Kidney (tissue), 14 donors: ENCODE measurements around the gene PHF13. TPM values are rescaled to one million over a fixed set of nuclear protein-coding genes. Genes with fewer than 3 reads are reported as not detected.
"Not testable (repeated sequence)": the region's sequence is repeated elsewhere in the genome, so short reads cannot be mapped to it uniquely, and the experiment has no call there.

Source experiments
- DNase-seq, 5 donors: peaks; one replicate each; pipeline ENCODE4 v3.0.0-alpha.2; 2013 to 2020
- FAIRE-seq: peaks from 2 replicates; lab custom pipeline; 2012; peaks lifted over from hg19 to GRCh38; lab: Jason Lieb, UNC
- H3K27ac ChIP-seq, 2 donors: one replicate each; pipeline ENCODE4 v1.7.0; 2013; ENCODE audit warnings: low read depth in 2 of 2, low read length in 2 of 2, inconsistent platforms in 1 of 2
- H3K27me3 ChIP-seq: one replicate; pipeline ENCODE4 v1.7.1; 2013; ENCODE audit warnings: low read length, inconsistent platforms; ENCODE audit not compliant: control insufficient read depth, insufficient read depth
- H3K36me3 ChIP-seq, 3 donors: one replicate each; pipeline versions ENCODE4 v1.7.0 to v1.7.1; 2013; ENCODE audit warnings: low read length in 3 of 3, control low read depth in 1 of 3, inconsistent platforms in 1 of 3; ENCODE audit not compliant: insufficient read depth in 3 of 3, control insufficient read depth in 2 of 3
- H3K4me1 ChIP-seq, 3 donors: one replicate each; pipeline versions ENCODE4 v1.7.0 to v1.7.1; 2013; ENCODE audit warnings: low read length in 3 of 3, inconsistent platforms in 1 of 3, low read depth in 1 of 3; ENCODE audit not compliant: control insufficient read depth in 2 of 3, insufficient read depth in 2 of 3
- H3K4me3 ChIP-seq, 3 donors: one replicate each; pipeline versions ENCODE4 v1.7.0 to v1.8.1; 2013; ENCODE audit warnings: low read length in 3 of 3, control low read depth in 1 of 3, inconsistent platforms in 1 of 3
- H3K9ac ChIP-seq, 3 donors: one replicate each; pipeline versions ENCODE4 v1.7.0 to v1.7.1; 2013; ENCODE audit warnings: low read length in 3 of 3, control low read depth in 1 of 3, inconsistent platforms in 1 of 3
- H3K9me3 ChIP-seq, 3 donors: one replicate each; pipeline versions ENCODE4 v1.7.0 to v1.7.1; 2013; ENCODE audit warnings: low read length in 3 of 3, control low read depth in 1 of 3, inconsistent platforms in 1 of 3; ENCODE audit not compliant: control insufficient read depth in 2 of 3, insufficient read depth in 1 of 3
- CTCF ChIP-seq: IDR thresholded peaks from 3 replicates; pipeline ENCODE4 v1.5.1; 2012; ENCODE audit warnings: mild to moderate bottlenecking, moderate library complexity, borderline replicate concordance; ENCODE audit not compliant: insufficient read depth; ENCODE audit errors: extremely low read depth
- intact Hi-C: fragments of 100-400 bp; cut with DNase I; formaldehyde crosslinking; loops from one replicate; pipeline ENCODE4 v1.11.1; 2022
- polyA plus RNA-seq: library from polyadenylated mRNA; stranded (reverse); fragments of 350-450 nt; fragmentation: Illumina TruSeq; extraction: RNeasy Lipid Tissue Mini Kit (QIAGEN cat#74804); gene quantifications from one replicate; pipeline ENCODE4 v1.2.3, GENCODE V29; 2014; ENCODE audit warnings: low read depth, low replicate concordance; ENCODE audit not compliant: insufficient read depth
- total RNA-seq: library from RNA; stranded (reverse); fragmentation: NEBNext Ultra II Directional; extraction: Animal tissue kit (Norgen Biotek cat#: 25700); gene quantifications from one replicate; pipeline ENCODE4 v1.2.1, GENCODE V29; 2021
- donor health status: control.
- donor health status: control.
- donor health status: control.
- donor health status: control.
- donor health status: control.
- donor health status: DM: yes; HTN: yes; CAD: no.
- donor health status: Normal renal cell carcinoma (clear cell type).

The PHF13 gene
- total and polyA plus RNA-seq, 2 donors from 2014 or later, result 6.0 to 11.0 TPM

GRCh38 chr1:6599141-6599975 lies 14.2 kb upstream of the PHF13 start:
- peak overlapping the region in 2 of 3 donors; percentile 35 to 59 for H3K4me3 ChIP-seq
- FAIRE-seq (no peak), DNase-seq (peak in 1 of 5 donors; percentile 84)
- intact Hi-C loops, result no loop called here
- H3K9ac ChIP-seq, result peak overlapping the region in 1 of 3 donors; percentile 78
- H3K4me1 ChIP-seq, result peaks cover 4 to 47% (median 32%) of the 10 kb centered on the region in 3 donors
- TF ChIP-seq CTCF, result no peak
- no peaks in the 10 kb centered on the region for H3K27me3 ChIP-seq
- H3K36me3 ChIP-seq, result peaks cover 0 to 27% (median 24%) of the 10 kb centered on the region in 3 donors
- H3K9me3 ChIP-seq, result no peaks in the 10 kb centered on the region
- peak overlapping the region; percentile 26 to 43 for H3K27ac ChIP-seq

DNA sequence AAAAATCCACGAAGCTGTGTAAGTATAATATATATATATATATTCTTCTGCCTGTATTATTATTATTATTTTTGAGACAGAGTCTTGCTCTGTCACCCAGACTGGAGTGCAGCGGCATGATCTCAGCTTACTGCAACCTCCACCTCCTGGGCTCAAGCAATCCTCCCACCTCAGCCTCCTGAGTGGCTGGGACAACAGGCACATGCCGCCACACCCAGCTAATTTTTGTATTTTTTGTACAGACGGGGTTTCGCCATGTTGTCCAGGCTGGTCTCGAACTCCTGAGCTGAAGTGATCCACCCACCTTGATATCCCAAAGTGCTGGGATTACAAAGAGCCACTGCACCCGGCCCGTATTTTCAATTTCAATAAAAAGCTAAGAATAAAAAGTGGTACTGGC lies 13.5 kb upstream of the PHF13 start:
- FAIRE-seq, H3K9me3 ChIP-seq, H3K27me3 ChIP-seq, intact Hi-C loops, DNase-seq: not testable (repeated sequence)
- Histone ChIP-seq H3K9ac (peak overlapping the region in 1 of 3 donors; percentile 93), H3K4me3 (peak overlapping the region in 2 of 3 donors; percentile 95 to 99), H3K27ac (peak overlapping the region; percentile 98 to 99), H3K36me3 (peaks cover 0 to 27% (median 21%) of the 10 kb centered on the region in 3 donors), H3K4me1 (peaks cover 5 to 47% (median 35%) of the 10 kb centered on the region in 3 donors)

DNA sequence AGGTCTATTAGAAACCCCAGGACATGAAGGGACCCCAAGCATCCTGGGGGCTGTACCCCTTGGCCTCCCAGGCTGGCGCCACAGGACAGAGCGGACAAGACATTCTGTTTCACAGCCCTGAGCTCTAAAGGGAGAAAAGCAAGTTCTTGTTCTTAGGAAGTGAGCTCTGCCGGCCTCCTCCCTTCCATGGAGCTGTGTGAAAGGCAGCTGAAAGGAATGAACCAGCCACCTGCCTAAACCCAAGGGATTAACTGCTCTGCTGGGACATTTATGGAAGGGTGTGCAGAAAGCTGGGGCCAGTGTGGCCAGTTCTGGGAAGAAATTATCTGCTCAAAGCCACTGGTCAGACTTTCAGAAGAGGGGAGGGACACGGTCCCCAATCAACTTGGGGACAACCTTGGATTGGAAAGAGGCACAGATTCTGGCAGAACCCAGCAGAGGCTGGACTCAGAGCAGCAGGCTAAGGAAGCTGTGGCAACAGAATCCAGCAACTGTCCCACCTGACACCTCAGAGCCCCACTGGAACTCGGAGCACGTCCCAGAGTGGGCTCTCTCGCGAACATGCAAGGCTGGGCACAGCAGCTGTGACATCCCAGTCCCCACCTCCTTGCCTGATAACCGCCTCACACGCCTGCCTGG lies 13.0 kb upstream of the PHF13 start:
- peak overlapping the region; percentile 60 to 99 (median 95) for H3K4me3 ChIP-seq
- peaks cover 0 to 27% (median 17%) of the 10 kb centered on the region in 3 donors for H3K36me3 ChIP-seq
- DNase-seq, result peak in 2 of 5 donors; percentile 29 to 65
- FAIRE-seq, result no peak
- no peaks in the 10 kb centered on the region for H3K27me3 ChIP-seq
- H3K4me1 ChIP-seq, result peaks cover 5 to 47% (median 35%) of the 10 kb centered on the region in 3 donors
- no peak for TF ChIP-seq CTCF
- H3K27ac ChIP-seq, result peak overlapping the region; percentile 98 to 99
- H3K9me3 ChIP-seq, result no peaks in the 10 kb centered on the region
- H3K9ac ChIP-seq, result peak overlapping the region; percentile 21 to 93 (median 66)
- intact Hi-C loops, result no loop called here
